HepG2 (cell line): ENCODE measurements around the gene ZNF444. TPM values are rescaled to one million over a fixed set of nuclear protein-coding genes. Genes with fewer than 3 reads are reported as not detected.

Experiments used
- CEBPG ChIP-seq: IDR thresholded peaks from 2 replicates; pipeline ENCODE4 v1.6.1; 2016
- GTF2F1 ChIP-seq: fragments of 150-350 bp; IDR thresholded peaks from 2 replicates; pipeline ENCODE4 v1.6.1; 2014; ENCODE audit warnings: low read length
- NPAS2 ChIP-seq: sonication (generic); formaldehyde crosslinking; IDR thresholded peaks from 2 replicates; pipeline ENCODE4 v1.8.0; 2022; ENCODE audit warnings: mild to moderate bottlenecking, missing genetic modification reagents, borderline replicate concordance
- STAT5B ChIP-seq: sonication (generic); formaldehyde crosslinking; IDR thresholded peaks from 2 replicates; pipeline ENCODE4 v1.4.0; 2020; ENCODE audit warnings: missing genetic modification reagents
- ZNF451 ChIP-seq: sonication (generic); formaldehyde crosslinking; IDR thresholded peaks from 2 replicates; pipeline ENCODE4 v1.5.0; 2020; ENCODE audit warnings: mild to moderate bottlenecking, missing genetic modification reagents
- ZNF703 ChIP-seq: sonication (generic); formaldehyde crosslinking; IDR thresholded peaks from 2 replicates; pipeline ENCODE4 v1.5.1; 2020; ENCODE audit warnings: missing genetic modification reagents, mild to moderate bottlenecking, moderate library complexity, borderline replicate concordance
- ZNF709 ChIP-seq: sonication (generic); formaldehyde crosslinking; IDR thresholded peaks from 2 replicates; pipeline ENCODE4 v1.5.0; 2020; ENCODE audit warnings: mild to moderate bottlenecking, missing genetic modification reagents
- ZNF839 ChIP-seq: sonication (generic); formaldehyde crosslinking; IDR thresholded peaks from 2 replicates; pipeline ENCODE4 v1.4.0; 2020; ENCODE audit warnings: missing genetic modification reagents, mild to moderate bottlenecking, borderline replicate concordance
- ZNF878 ChIP-seq: sonication (generic); formaldehyde crosslinking; IDR thresholded peaks from 2 replicates; pipeline ENCODE4 v1.8.1; 2023; ENCODE audit warnings: mild to moderate bottlenecking, missing genetic modification reagents, moderate library complexity
- ZSCAN31 ChIP-seq: sonication (generic); formaldehyde crosslinking; IDR thresholded peaks from 2 replicates; pipeline ENCODE4 v1.5.0; 2020; ENCODE audit warnings: low read depth, mild to moderate bottlenecking, missing genetic modification reagents
- polyA plus RNA-seq, 8 experiments: library from polyadenylated mRNA; depleted of rRNA in 3 of 8; stranded (reverse) in 7 of 8; unstranded in 1 of 8; fragments of >200 nt; fragmentation: Illumina TruSeq in 4 of 8; extraction: Trizol in 4 of 8; gene quantifications; 2 replicates each; pipeline versions ENCODE4 v1.2.1 to v1.2.3, GENCODE V29; 2011 to 2016; ENCODE audit warnings: low read depth in 4 of 8, missing spikeins in 1 of 8, mixed read lengths in 1 of 8; ENCODE audit not compliant: insufficient read depth in 1 of 8
- total RNA-seq, 5 experiments: library from RNA; depleted of rRNA; stranded (reverse); fragments of >200 nt; fragmentation: Illumina TruSeq; extraction: Trizol; gene quantifications; 2 replicates each; pipeline ENCODE4 v1.2.3, GENCODE V29; 2016; ENCODE audit warnings: low read depth in 1 of 5
- TF ChIP-seq, protein P1 (sequence below): sonication (generic); formaldehyde crosslinking; IDR thresholded peaks from 2 replicates; pipeline ENCODE4 v1.4.0; 2020; ENCODE audit warnings: missing genetic modification reagents, mild to moderate bottlenecking, borderline replicate concordance
- TF ChIP-seq, protein P2 (sequence below): IDR thresholded peaks from 2 replicates; pipeline ENCODE4 v1.6.1; 2012; ENCODE audit warnings: low read depth, low read length, improper control_type of control experiment
- TF ChIP-seq, protein P3 (sequence below): sonication (generic); formaldehyde crosslinking; IDR thresholded peaks from 2 replicates; pipeline ENCODE4 v1.9.0; 2021; ENCODE audit warnings: mild to moderate bottlenecking, missing genetic modification reagents
- TF ChIP-seq, protein P4 (sequence below): sonication (generic); formaldehyde crosslinking; IDR thresholded peaks from 2 replicates; pipeline ENCODE4 v1.4.0; 2020; ENCODE audit warnings: missing genetic modification reagents

ZNF444 gene
- total and polyA plus RNA-seq, 2 of the 13 experiments (the other 11 are each of a cell fraction or from before 2014, with no cell fraction given), result 27.4 to 30.3 TPM

DNA sequence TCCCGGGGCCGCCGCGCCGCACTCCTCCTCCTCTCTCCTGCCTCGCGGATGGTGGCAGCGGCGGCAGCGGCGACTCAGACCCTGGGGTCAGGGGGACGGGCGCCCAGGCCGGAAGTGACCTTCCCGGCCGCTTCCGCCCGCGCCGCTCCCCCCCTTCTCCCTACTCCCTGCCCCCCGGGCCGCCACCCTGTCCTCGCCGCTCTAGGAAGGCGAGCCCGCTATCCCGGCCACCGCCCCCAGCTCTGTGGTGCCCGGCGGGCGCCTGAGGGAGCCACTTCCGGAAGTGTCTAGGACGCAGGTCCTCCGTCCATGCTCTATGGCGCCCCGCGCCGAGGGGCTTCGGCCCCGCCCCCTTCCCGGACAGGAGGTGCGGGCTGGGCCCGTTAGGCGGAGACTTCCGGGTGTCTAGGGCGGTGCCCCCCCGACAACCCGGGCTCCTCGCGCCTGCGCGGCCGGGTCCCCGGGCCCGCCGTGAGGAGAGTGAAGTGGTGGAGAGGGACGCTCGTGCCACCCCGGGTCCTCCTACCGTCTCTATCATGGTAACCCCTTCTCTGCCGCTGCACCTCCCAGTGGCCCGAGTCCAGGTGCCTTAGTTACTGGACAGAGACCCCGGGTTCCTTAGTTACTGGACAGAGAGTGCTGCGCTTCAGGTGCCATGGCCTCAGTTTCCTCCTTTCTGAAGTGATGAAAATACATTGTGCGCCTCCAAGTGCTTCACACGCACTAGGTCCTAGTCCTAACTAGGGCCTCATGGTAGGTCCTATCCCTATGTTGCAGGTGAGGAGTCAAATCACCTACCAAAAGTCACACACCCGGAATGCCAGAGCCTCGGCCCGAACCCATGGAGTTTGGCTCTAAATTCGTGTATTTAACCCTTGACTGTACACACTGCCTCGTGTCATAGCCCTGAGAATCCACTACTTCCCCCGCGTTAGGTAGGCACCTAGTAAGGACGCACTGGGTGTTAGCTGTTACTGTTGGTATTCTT, 19.6 kb upstream of the ZNF444 start, which contains the start of gene ZNF787 (continued):
- TF ChIP-seq ZNF839 (CRISPR knock-in tag) (no peak), ZNF451 (CRISPR knock-in tag) (no peak; the same call in 1 of the 2 replicates), ZSCAN31 (no peak), ZNF709 (CRISPR knock-in tag) (0 out of 2 replicates have a peak, but pooled peaks have one; percentile 44), CEBPG (CRISPR knock-in tag) (no peak), STAT5B (no peak), ZNF878 (CRISPR knock-in tag) (no peak), ZNF703 (CRISPR knock-in tag) (no peak), GTF2F1 (no peak), NPAS2 (CRISPR knock-in tag) (no peak)
- TF ChIP-seq, protein P1, sequence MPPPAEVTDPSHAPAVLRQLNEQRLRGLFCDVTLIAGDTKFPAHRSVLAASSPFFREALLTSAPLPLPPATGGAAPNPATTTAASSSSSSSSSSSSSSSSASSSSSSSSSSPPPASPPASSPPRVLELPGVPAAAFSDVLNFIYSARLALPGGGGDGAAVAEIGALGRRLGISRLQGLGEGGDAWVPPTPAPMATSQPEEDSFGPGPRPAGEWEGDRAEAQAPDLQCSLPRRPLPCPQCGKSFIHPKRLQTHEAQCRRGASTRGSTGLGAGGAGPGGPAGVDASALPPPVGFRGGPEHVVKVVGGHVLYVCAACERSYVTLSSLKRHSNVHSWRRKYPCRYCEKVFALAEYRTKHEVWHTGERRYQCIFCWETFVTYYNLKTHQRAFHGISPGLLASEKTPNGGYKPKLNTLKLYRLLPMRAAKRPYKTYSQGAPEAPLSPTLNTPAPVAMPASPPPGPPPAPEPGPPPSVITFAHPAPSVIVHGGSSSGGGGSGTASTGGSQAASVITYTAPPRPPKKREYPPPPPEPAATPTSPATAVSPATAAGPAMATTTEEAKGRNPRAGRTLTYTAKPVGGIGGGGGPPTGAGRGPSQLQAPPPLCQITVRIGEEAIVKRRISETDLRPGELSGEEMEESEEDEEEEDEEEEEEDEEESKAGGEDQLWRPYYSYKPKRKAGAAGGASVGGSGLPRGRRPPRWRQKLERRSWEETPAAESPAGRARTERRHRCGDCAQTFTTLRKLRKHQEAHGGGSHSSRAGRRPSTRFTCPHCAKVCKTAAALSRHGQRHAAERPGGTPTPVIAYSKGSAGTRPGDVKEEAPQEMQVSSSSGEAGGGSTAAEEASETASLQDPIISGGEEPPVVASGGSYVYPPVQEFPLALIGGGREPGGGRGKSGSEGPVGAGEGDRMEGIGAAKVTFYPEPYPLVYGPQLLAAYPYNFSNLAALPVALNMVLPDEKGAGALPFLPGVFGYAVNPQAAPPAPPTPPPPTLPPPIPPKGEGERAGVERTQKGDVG (CRISPR knock-in tag), result no peak
- TF ChIP-seq, protein P2, sequence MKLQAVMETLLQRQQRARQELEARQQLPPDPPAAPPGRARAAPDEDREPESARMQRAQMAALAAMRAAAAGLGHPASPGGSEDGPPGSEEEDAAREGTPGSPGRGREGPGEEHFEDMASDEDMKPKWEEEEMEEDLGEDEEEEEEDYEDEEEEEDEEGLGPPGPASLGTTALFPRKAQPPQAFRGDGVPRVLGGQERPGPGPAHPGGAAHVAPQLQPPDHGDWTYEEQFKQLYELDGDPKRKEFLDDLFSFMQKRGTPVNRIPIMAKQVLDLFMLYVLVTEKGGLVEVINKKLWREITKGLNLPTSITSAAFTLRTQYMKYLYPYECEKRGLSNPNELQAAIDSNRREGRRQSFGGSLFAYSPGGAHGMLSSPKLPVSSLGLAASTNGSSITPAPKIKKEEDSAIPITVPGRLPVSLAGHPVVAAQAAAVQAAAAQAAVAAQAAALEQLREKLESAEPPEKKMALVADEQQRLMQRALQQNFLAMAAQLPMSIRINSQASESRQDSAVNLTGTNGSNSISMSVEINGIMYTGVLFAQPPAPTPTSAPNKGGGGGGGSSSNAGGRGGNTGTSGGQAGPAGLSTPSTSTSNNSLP, result no peak; the same call in 1 of the 2 replicates
- TF ChIP-seq, protein P3, sequence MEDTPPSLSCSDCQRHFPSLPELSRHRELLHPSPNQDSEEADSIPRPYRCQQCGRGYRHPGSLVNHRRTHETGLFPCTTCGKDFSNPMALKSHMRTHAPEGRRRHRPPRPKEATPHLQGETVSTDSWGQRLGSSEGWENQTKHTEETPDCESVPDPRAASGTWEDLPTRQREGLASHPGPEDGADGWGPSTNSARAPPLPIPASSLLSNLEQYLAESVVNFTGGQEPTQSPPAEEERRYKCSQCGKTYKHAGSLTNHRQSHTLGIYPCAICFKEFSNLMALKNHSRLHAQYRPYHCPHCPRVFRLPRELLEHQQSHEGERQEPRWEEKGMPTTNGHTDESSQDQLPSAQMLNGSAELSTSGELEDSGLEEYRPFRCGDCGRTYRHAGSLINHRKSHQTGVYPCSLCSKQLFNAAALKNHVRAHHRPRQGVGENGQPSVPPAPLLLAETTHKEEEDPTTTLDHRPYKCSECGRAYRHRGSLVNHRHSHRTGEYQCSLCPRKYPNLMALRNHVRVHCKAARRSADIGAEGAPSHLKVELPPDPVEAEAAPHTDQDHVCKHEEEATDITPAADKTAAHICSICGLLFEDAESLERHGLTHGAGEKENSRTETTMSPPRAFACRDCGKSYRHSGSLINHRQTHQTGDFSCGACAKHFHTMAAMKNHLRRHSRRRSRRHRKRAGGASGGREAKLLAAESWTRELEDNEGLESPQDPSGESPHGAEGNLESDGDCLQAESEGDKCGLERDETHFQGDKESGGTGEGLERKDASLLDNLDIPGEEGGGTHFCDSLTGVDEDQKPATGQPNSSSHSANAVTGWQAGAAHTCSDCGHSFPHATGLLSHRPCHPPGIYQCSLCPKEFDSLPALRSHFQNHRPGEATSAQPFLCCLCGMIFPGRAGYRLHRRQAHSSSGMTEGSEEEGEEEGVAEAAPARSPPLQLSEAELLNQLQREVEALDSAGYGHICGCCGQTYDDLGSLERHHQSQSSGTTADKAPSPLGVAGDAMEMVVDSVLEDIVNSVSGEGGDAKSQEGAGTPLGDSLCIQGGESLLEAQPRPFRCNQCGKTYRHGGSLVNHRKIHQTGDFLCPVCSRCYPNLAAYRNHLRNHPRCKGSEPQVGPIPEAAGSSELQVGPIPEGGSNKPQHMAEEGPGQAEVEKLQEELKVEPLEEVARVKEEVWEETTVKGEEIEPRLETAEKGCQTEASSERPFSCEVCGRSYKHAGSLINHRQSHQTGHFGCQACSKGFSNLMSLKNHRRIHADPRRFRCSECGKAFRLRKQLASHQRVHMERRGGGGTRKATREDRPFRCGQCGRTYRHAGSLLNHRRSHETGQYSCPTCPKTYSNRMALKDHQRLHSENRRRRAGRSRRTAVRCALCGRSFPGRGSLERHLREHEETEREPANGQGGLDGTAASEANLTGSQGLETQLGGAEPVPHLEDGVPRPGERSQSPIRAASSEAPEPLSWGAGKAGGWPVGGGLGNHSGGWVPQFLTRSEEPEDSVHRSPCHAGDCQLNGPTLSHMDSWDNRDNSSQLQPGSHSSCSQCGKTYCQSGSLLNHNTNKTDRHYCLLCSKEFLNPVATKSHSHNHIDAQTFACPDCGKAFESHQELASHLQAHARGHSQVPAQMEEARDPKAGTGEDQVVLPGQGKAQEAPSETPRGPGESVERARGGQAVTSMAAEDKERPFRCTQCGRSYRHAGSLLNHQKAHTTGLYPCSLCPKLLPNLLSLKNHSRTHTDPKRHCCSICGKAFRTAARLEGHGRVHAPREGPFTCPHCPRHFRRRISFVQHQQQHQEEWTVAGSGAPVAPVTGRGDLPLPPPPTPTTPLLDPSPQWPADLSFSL (CRISPR knock-in tag), result no peak
- TF ChIP-seq, protein P4, sequence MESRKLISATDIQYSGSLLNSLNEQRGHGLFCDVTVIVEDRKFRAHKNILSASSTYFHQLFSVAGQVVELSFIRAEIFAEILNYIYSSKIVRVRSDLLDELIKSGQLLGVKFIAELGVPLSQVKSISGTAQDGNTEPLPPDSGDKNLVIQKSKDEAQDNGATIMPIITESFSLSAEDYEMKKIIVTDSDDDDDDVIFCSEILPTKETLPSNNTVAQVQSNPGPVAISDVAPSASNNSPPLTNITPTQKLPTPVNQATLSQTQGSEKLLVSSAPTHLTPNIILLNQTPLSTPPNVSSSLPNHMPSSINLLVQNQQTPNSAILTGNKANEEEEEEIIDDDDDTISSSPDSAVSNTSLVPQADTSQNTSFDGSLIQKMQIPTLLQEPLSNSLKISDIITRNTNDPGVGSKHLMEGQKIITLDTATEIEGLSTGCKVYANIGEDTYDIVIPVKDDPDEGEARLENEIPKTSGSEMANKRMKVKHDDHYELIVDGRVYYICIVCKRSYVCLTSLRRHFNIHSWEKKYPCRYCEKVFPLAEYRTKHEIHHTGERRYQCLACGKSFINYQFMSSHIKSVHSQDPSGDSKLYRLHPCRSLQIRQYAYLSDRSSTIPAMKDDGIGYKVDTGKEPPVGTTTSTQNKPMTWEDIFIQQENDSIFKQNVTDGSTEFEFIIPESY (CRISPR knock-in tag), result no peak
